Aorta (tissue), 5 donors: Measurements from ENCODE around the gene TNPO3. TPM values are rescaled to one million over a fixed set of nuclear protein-coding genes. Genes with fewer than 3 reads are reported as not detected.
A peak's percentile ranks its signal among the peaks of the same experiment; 100 is the strongest.

Source experiments
- ATAC-seq: fragments of 200-7000 bp; cut with Tn5 transposase; one replicate; pipeline ENCODE4 v1.9.1; 2022; ENCODE audit warnings: moderate library complexity; ENCODE audit not compliant: low FRiP score
- DNase-seq, 2 donors: peaks; one replicate each; pipeline ENCODE4 v3.0.0-alpha.2; 2020
- H3K27ac ChIP-seq, 2 donors: one replicate each; pipeline ENCODE4 v1.5.1; 2013; ENCODE audit warnings: low read length in 2 of 2, mild to moderate bottlenecking in 2 of 2, moderate library complexity in 2 of 2, control low read depth in 1 of 2, inconsistent platforms in 1 of 2, low read depth in 1 of 2
- H3K27me3 ChIP-seq, 2 donors: one replicate each; pipeline ENCODE4 v1.6.1; 2013; ENCODE audit warnings: control low read depth in 1 of 2, low read length in 1 of 2, mild to moderate bottlenecking in 1 of 2, moderate library complexity in 1 of 2; ENCODE audit not compliant: insufficient read depth in 2 of 2, control insufficient read depth in 1 of 2
- H3K36me3 ChIP-seq, 2 donors: one replicate each; pipeline ENCODE4 v1.6.1; 2013; ENCODE audit warnings: control low read depth in 1 of 2, low read length in 1 of 2, mild to moderate bottlenecking in 1 of 2; ENCODE audit not compliant: insufficient read depth in 2 of 2, control insufficient read depth in 1 of 2
- H3K4me1 ChIP-seq, 2 donors: one replicate each; pipeline ENCODE4 v1.6.1; 2013; ENCODE audit warnings: low read length in 2 of 2, control low read depth in 1 of 2, mild to moderate bottlenecking in 1 of 2, moderate library complexity in 1 of 2; ENCODE audit not compliant: insufficient read depth in 2 of 2, control insufficient read depth in 1 of 2
- H3K4me3 ChIP-seq, 2 donors: one replicate each; pipeline ENCODE4 v1.5.1; 2013; ENCODE audit warnings: low read length in 2 of 2, control low read depth in 1 of 2, mild to moderate bottlenecking in 1 of 2
- H3K9me3 ChIP-seq: one replicate; pipeline ENCODE4 v1.6.1; 2013; ENCODE audit warnings: mild to moderate bottlenecking, low read length; ENCODE audit not compliant: control insufficient read depth
- WGBS, 2 donors: extraction: QIAGEN DNeasy Blood & Tissue Kit; methylation state at CpG; one replicate each; pipeline ENCODE4 v1.1.7; 2013; 5-methylcytosine and 5-hydroxymethylcytosine counted together
- intact Hi-C, 2 donors: fragments of 100-400 bp; cut with DNase I; formaldehyde crosslinking; loops; one replicate each; pipeline versions ENCODE4 v1.14.2 to v1.15.0; 2022
- polyA plus RNA-seq, 2 donors: library from polyadenylated mRNA; stranded (reverse); fragments of 200-250 nt; gene quantifications; one replicate each; pipeline ENCODE4 v1.2.3, GENCODE V29; 2013
- total RNA-seq, 2 donors: library from RNA; stranded (reverse); fragmentation: NEBNext Ultra II Directional; extraction: Animal tissue kit (Norgen Biotek cat#: 25700); gene quantifications; one replicate each; pipeline ENCODE4 v1.2.1, GENCODE V29; 2021
- donor health status: healthy with polysubstance abuse.
- donor health status: Bipolar disorder and iron deficiency.
- donor health status: DM: no; HTN: no; CAD: no.
- donor health status: DM: no; HTN: no; CAD: no.
- donor health status: DM: yes; HTN: yes; CAD: no.

The TNPO3 gene
- total and polyA plus RNA-seq, 4 donors, result 10.5 to 31.4 (median 20.2) TPM

DNA sequence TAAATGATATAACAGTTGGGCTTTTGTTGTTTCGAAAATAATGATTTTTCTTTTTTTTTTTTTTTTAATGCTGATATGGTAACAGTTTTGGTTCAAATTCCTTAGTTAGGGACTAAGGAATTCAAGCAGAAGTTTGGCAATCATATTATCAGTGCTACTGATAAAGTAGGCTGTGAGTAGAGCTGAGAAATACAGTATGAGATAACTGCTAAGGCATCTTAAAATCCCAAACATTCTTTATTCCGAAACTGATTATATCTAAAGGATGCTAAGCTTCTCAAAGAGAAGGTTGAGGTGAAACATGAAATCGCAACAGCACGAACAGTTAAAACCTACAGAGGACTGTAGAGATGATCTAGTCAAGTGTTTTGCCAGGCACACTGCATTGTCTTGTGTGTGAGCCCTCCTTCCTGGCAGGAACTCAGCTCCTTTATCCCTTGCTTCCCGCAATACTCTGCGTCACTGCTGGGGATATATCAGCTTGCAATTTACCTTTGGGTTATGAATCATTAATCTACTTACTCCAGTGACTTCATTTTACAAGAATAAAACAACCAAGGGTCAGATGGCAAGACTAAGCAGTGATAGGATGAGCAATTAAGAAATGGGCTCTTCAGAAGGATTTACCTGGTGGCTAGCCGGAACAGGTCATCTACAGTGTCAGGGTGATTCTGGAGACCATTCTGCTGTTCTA is 80.5 kb downstream of the TNPO3 start:
- DNase-seq (no peak), ATAC-seq (no peak)
- Histone ChIP-seq H3K4me3 (no peak overlapping the region), H3K4me1 (no peaks in the 10 kb centered on the region), H3K9me3 (no peaks in the 10 kb centered on the region), H3K36me3 (peaks cover 13 to 18% of the 10 kb centered on the region in 2 donors), H3K27ac (no peak overlapping the region), H3K27me3 (no peaks in the 10 kb centered on the region)
- intact Hi-C loops, result no loop called here
- 83 to 89% methylated on average over 7 of the region's 7 CpGs for WGBS, 2 donors

GRCh38 chr7:128968624-128969023 is 86.3 kb downstream of the TNPO3 start:
- Histone ChIP-seq H3K27ac (no peak overlapping the region), H3K9me3 (no peaks in the 10 kb centered on the region), H3K4me1 (no peaks in the 10 kb centered on the region), H3K27me3 (no peaks in the 10 kb centered on the region), H3K36me3 (peaks cover 9 to 14% of the 10 kb centered on the region in 2 donors), H3K4me3 (no peak overlapping the region)
- ATAC-seq (no peak), DNase-seq (no peak)
- intact Hi-C loops, result no loop called here
- 86 to 91% methylated on average over 1 of the region's 1 CpG for WGBS, 2 donors

DNA sequence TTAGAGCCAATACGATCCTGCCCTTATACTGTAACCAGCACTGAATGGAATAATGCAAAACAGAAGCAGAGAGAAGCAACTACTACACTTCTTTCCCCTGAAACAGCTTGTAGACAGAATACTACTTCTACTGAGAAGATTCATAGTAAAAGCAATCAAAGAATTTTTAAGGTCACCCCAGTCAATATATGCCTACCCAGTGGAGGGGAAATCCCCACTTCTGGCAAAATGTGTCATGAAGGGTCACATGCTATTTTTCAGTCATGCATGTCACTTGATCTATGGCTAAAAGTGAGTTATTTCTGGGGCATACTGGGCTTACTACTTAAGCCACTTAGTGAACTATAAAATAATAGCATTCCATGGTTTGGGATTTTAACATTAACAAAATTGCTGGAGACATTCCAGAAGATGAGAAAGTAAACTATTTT is 91.6 kb downstream of the TNPO3 start:
- ATAC-seq, result no peak
- 89 to 90% methylated on average over 1 of the region's 1 CpG for WGBS, 2 donors
- H3K9me3 ChIP-seq, result no peaks in the 10 kb centered on the region
- peaks cover 2 to 6% of the 10 kb centered on the region in 2 donors for H3K36me3 ChIP-seq
- H3K4me3 ChIP-seq, result no peak overlapping the region
- no peak overlapping the region for H3K27ac ChIP-seq
- DNase-seq, result no peak
- no peaks in the 10 kb centered on the region for H3K27me3 ChIP-seq
- no peaks in the 10 kb centered on the region for H3K4me1 ChIP-seq
- intact Hi-C loops, result no loop called here

DNA sequence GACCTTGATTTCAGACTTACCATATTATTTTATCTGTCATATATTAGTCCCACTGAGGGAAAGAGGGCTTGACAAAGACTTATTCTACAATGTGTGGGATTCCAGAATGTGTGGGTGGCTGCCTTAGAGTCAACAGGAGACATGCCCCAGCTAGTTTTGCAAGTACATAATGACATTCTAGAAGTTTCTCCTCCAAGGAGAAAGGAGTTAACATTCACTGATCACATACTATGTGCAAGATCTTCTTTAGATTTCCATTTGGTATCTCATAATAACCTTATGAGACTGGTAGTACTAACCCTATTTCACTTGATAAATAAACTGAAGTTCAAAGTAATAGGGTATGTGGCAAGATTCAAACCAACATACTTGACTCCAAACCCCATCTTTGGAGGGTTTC is 92.0 kb downstream of the TNPO3 start:
- Histone ChIP-seq H3K9me3 (no peaks in the 10 kb centered on the region), H3K4me3 (no peak overlapping the region), H3K27me3 (no peaks in the 10 kb centered on the region), H3K36me3 (peaks cover 2 to 6% of the 10 kb centered on the region in 2 donors), H3K27ac (no peak overlapping the region), H3K4me1 (no peaks in the 10 kb centered on the region)
- DNase-seq (no peak), ATAC-seq (no peak)
- intact Hi-C loops, result no loop called here

DNA sequence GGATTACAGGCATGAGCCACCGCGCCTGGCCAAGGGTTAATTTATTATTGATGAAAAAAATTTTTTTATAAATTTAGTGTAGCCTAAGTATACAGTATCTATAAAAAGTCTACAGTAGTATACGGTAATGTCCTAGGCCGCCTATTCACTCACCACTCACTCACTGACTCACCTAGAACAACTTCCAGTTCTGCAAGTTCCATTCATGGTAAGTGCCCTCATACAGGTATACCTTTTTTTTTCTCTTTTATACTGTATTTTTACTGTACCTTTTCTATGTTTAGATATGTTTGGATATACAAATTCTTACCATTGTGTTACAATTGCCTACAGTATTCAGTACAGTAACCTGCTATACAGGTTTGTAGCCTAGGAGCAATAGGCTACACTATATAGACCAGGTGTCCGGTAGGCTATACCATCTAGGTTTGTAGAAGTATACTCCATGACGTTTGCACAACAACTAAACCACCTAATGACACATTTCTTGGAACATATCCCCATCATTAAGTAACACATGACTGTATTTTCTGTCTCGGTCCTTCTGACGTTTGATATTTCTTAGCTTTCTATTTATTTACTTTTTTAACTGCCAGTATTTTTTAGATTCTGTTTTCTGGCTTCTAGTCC is 93.8 kb downstream of the TNPO3 start:
- no peak overlapping the region for H3K27ac ChIP-seq
- no peak for DNase-seq
- no peaks in the 10 kb centered on the region for H3K9me3 ChIP-seq
- 79 to 80% methylated on average over 8 of the region's 8 CpGs for WGBS, 2 donors
- H3K4me3 ChIP-seq, result no peak overlapping the region
- intact Hi-C loops, result no loop called here
- ATAC-seq, result no peak
- no peaks in the 10 kb centered on the region for H3K4me1 ChIP-seq
- no peaks in the 10 kb centered on the region for H3K27me3 ChIP-seq
- peaks cover 6 to 7% of the 10 kb centered on the region in 2 donors for H3K36me3 ChIP-seq

GRCh38 chr7:128959296-128959695 is 95.6 kb downstream of the TNPO3 start:
- no peaks in the 10 kb centered on the region for H3K9me3 ChIP-seq
- no peaks in the 10 kb centered on the region for H3K27me3 ChIP-seq
- no peaks in the 10 kb centered on the region for H3K4me1 ChIP-seq
- 90 to 95% methylated on average over 4 of the region's 4 CpGs for WGBS, 2 donors
- peaks cover 8% of the 10 kb centered on the region in 2 donors for H3K36me3 ChIP-seq
- intact Hi-C loops, result no loop called here
- no peak overlapping the region for H3K4me3 ChIP-seq
- no peak for ATAC-seq
- DNase-seq, result no peak
- no peak overlapping the region for H3K27ac ChIP-seq

- Histone ChIP-seq H3K27me3 (no peaks in the 10 kb centered on the region), H3K4me3 (no peak overlapping the region), H3K9me3 (no peaks in the 10 kb centered on the region), H3K4me1 (no peaks in the 10 kb centered on the region), H3K36me3 (peaks cover 10 to 13% of the 10 kb centered on the region in 2 donors), H3K27ac (no peak overlapping the region)
- intact Hi-C loops, result no loop called here
- no peak for ATAC-seq
- DNase-seq, result no peak
These were observed 98.9 kb downstream of the TNPO3 start for GRCh38 chr7:128955981-128956380.

DNA sequence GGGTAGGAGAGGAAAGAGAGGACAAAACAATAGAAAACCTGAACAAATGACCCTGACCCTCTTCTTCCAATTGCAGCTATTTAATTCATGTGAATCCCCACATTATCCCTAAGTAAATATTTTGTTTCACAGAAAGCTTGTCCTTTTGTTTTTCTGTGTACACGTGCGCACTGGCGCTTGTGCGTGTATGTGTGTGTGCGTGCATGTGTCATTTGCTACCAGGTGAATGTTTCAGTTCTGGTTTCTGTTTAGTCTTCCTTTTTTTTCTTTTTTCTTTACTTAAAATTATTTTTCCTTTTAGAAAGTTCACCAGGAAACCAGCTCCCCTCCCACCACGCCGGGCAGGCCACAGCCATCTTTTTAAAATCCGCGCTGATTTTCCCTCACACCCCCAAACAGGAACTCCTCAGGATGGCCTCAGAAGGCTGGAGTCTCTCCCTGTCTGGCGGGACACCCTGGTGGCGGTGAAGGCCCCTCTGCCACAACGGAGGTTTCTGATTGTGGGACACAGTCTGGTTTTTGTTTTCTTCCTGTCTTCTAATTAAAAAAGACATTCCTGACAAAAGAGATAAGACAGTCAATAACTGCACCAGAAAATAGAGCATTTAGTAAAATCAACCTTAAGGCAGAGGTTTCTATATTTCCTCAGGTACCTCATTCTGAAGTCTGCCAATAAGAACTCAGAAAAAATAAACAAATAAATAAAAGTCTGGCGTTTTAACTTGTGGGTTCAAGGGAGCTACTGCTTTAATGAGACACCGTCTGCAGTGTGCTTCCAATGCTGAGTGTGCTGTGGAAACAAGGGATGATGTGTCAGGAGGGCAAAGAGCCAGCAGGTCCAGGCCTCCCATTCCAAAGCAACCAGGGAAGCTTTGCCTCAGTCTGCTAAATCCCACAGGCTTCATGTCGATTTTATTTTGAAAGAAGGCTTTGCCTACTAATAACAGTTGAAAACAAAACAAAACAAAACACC is 99.8 kb downstream of the TNPO3 start:
- 68% methylated on average over 15 of the region's 15 CpGs for WGBS, 2 donors
- no peaks in the 10 kb centered on the region for H3K9me3 ChIP-seq
- H3K27me3 ChIP-seq, result no peaks in the 10 kb centered on the region
- ATAC-seq (no peak), DNase-seq (peak in 1 of 2 donors; percentile 51)
- no peak overlapping the region for H3K27ac ChIP-seq
- peaks cover 10 to 13% of the 10 kb centered on the region in 2 donors for H3K36me3 ChIP-seq
- no peaks in the 10 kb centered on the region for H3K4me1 ChIP-seq
- no peak overlapping the region for H3K4me3 ChIP-seq
- intact Hi-C loops, result no loop called here
